Thoracic aorta (tissue), 2 donors: ENCODE data around the gene FBXO9. TPM values are rescaled to one million over a fixed set of nuclear protein-coding genes. Genes with fewer than 3 reads are reported as not detected.

ENCODE experiments used
- ATAC-seq: fragments of 150-250 bp; one replicate; pipeline ENCODE4 v1.8.0; 2017; ENCODE audit warnings: low read depth; ENCODE audit not compliant: insufficient number of reproducible peaks, low FRiP score
- DNase-seq: peaks from one replicate; pipeline ENCODE4 v3.0.0-alpha.2; 2020; ENCODE audit warnings: low spot score
- H3K27ac ChIP-seq, 2 donors: fragments of 200-600 bp; sonication (generic); 1 replicate in 1 of 2; 2 replicates in 1 of 2; pipeline ENCODE4 v1.5.1; 2016; ENCODE audit warnings: mild to moderate bottlenecking in 2 of 2, moderate library complexity in 2 of 2
- H3K27me3 ChIP-seq: fragments of 200-600 bp; sonication (generic); replicated peaks from 2 replicates; pipeline ENCODE4 v1.6.0; 2016; ENCODE audit warnings: mild to moderate bottlenecking; ENCODE audit not compliant: insufficient read depth
- H3K36me3 ChIP-seq: fragments of 200-600 bp; sonication (generic); one replicate; pipeline ENCODE4 v1.5.1; 2016
- H3K4me1 ChIP-seq, 2 donors: fragments of 200-600 bp; sonication (generic); 1 replicate in 1 of 2; 2 replicates in 1 of 2; pipeline versions ENCODE4 v1.5.1 to v1.6.0; 2016; ENCODE audit warnings: low read depth in 2 of 2, mild to moderate bottlenecking in 1 of 2; ENCODE audit not compliant: control insufficient read depth in 1 of 2
- H3K4me3 ChIP-seq: fragments of 200-600 bp; sonication (generic); 2 replicates; pipeline ENCODE4 v1.5.1; 2016; ENCODE audit warnings: mild to moderate bottlenecking
- H3K9me3 ChIP-seq: fragments of 200-600 bp; sonication (generic); 2 replicates; pipeline ENCODE4 v1.5.1; 2016
- total RNA-seq, 2 donors: library from RNA; depleted of rRNA; stranded (reverse); fragments of >200 nt; gene quantifications; one replicate each; pipeline versions ENCODE4 v1.1.0 to v1.2.3, GENCODE V29; 2016
- TF ChIP-seq, protein P1 (sequence below): fragments of 200-600 bp; sonication (generic); IDR thresholded peaks from one replicate; pipeline ENCODE4 v1.5.1; 2019; ENCODE audit warnings: antibody characterized with exemption

Gene FBXO9
- total RNA-seq, 2 donors from 2014 or later: 30.1 to 78.2 TPM

DNA sequence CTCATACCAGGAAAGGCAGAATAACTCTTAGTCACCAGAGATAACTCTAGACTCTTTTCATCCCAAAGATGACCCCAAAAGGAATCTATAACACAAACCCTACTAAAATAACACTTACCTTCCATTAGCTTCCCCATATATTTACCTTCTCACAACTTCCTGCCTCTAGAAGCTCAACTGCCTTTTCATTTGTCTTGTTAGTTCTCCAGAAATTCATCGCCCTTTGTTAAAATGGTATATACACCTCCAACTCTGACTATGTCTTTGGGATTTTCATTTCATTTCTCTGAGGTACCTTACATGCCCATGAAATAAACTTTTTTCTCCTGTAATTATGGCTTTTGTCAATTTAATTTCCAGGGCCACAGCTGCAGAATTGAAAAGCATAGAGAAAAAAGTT is 49.9 kb downstream of the FBXO9 start:
- DNase-seq (no peak), ATAC-seq (no peak)
- no peak overlapping the region for H3K27ac ChIP-seq
- H3K36me3 ChIP-seq: no peaks in the 10 kb centered on the region
- TF ChIP-seq, protein P1, sequence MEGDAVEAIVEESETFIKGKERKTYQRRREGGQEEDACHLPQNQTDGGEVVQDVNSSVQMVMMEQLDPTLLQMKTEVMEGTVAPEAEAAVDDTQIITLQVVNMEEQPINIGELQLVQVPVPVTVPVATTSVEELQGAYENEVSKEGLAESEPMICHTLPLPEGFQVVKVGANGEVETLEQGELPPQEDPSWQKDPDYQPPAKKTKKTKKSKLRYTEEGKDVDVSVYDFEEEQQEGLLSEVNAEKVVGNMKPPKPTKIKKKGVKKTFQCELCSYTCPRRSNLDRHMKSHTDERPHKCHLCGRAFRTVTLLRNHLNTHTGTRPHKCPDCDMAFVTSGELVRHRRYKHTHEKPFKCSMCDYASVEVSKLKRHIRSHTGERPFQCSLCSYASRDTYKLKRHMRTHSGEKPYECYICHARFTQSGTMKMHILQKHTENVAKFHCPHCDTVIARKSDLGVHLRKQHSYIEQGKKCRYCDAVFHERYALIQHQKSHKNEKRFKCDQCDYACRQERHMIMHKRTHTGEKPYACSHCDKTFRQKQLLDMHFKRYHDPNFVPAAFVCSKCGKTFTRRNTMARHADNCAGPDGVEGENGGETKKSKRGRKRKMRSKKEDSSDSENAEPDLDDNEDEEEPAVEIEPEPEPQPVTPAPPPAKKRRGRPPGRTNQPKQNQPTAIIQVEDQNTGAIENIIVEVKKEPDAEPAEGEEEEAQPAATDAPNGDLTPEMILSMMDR: no peak
- H3K4me3 ChIP-seq: no peak overlapping the region
- no peaks in the 10 kb centered on the region for H3K27me3 ChIP-seq
- no peaks in the 10 kb centered on the region for H3K4me1 ChIP-seq
- H3K9me3 ChIP-seq: no peaks in the 10 kb centered on the region

DNA sequence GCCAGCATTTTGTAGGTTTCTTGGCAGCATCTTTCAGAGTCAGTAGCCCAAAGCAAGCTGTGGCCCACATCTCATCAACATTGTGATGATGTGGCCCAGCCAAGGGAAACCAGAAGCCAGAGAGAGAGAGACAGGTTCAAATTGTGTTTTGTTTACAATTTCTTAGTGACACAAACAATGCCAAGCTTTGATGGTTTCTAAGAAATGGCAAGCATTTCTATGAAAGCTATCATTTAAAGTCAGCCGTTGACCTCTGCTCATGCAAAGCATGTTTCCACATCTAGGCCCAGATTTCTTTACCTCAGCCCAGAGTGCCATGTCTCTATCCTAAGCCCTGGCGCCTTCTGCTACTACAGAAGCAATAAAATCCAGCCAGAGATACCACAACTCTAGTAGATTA is 50.5 kb downstream of the FBXO9 start:
- H3K27me3 ChIP-seq: no peaks in the 10 kb centered on the region
- H3K36me3 ChIP-seq: no peaks in the 10 kb centered on the region
- TF ChIP-seq, protein P1: no peak
- DNase-seq: no peak
- no peaks in the 10 kb centered on the region for H3K9me3 ChIP-seq
- H3K4me3 ChIP-seq: no peak overlapping the region
- H3K4me1 ChIP-seq: no peaks in the 10 kb centered on the region
- no peak overlapping the region for H3K27ac ChIP-seq
- ATAC-seq: no peak

DNA sequence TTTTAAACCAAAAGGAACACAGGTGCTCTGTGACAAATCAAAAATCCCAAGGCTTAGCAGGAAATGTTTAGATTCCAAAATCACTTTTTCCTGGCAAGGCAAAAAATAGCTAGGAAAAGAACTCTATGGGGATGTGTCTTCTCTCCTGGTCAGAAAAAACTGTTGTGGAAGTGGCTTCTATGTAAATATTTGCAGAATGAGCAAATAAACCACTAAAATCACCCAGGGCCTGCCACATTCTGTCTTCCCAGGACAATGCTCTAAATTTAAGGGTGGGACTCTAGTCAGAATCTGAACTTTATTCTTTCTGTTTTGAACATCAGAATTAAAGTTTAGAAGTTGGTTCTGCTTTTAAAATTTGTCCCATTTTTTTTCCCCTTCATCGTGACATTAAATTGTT is 54.1 kb downstream of the FBXO9 start:
- no peaks in the 10 kb centered on the region for H3K27me3 ChIP-seq
- DNase-seq (no peak), ATAC-seq (no peak)
- no peak overlapping the region for H3K27ac ChIP-seq
- H3K4me1 ChIP-seq: no peaks in the 10 kb centered on the region
- no peaks in the 10 kb centered on the region for H3K36me3 ChIP-seq
- H3K9me3 ChIP-seq: no peaks in the 10 kb centered on the region
- TF ChIP-seq, protein P1: no peak
- no peak overlapping the region for H3K4me3 ChIP-seq

DNA sequence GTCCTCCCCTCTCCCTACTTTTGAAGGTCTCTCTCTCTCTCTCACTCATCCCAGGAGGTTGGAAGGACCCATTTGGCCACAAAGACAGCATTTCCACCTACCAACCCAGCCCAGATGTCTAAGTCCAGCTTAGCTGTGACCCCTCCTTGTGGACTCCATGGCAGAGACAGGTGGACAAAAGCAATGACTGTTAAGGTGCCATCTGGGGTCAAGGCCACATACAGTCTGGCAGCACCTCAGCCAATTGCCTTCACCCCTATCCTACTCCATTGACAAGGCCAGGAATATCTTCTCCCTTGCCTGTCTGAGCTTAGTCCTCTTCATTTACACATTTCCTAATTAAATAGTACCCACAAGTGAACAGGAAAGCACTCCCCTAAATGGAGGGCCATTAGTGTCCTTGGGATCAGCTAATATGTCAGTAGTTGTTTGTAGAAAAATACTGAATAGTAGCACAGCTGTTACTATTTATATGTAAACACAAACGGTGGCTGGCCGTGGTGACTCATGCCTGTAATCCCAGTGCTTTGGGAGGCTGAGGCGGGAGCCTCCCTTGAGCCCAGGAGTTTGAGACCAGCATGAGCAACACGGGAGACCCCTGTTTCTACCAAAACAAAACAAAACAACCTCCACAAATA is 54.7 kb downstream of the FBXO9 start:
- H3K4me1 ChIP-seq: no peaks in the 10 kb centered on the region

DNA sequence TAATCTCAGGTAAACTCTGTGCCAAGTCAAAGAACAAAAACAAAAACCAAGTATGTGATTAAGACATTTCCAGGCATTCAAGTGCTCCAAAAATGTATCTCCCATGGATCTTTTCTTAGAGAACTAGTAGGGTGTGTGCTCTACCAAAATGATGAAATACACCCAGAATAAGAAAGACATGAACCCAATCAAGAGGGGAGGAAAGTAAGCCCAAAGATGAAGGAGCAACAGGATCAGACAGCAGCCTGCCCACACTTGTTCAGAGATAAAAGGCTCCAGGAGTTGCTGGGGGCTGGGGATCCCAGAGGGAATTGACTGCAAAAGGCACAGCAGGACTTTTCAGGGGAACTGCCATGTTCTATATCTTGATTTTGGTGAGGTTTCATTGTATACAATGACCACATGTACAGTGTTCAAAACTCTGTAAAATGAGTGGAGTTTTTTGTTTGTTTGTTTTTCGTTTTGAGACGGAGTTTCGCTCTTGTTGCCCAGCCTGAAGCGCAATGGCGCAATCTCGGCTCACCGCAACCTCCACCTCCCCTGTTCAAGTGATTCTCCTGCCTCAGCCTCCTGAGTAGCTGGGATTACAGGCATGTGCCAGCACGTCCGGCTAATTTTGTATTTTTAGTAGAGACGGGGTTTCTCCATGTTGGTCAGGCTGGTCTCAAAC is 59.1 kb downstream of the FBXO9 start:
- Histone ChIP-seq H3K27me3 (no peaks in the 10 kb centered on the region), H3K4me1 (no peaks in the 10 kb centered on the region), H3K4me3 (no peak overlapping the region), H3K36me3 (no peaks in the 10 kb centered on the region), H3K27ac (no peak overlapping the region), H3K9me3 (no peaks in the 10 kb centered on the region)
- ATAC-seq (no peak), DNase-seq (no peak)
- TF ChIP-seq, protein P1: no peak

More for the DNA sequence above, 54.7 kb downstream of the FBXO9 start:
- no peaks in the 10 kb centered on the region for H3K36me3 ChIP-seq
- no peak overlapping the region for H3K27ac ChIP-seq
- no peak overlapping the region for H3K4me3 ChIP-seq
- no peak for ATAC-seq
- no peaks in the 10 kb centered on the region for H3K27me3 ChIP-seq
- DNase-seq: no peak
- TF ChIP-seq, protein P1: no peak
- no peaks in the 10 kb centered on the region for H3K9me3 ChIP-seq
